CD4-positive, alpha-beta T cell treated with Interleukin-1 beta for 1 hour (primary cell): ENCODE measurements around the gene ATXN1.

Experiments
- DNase-seq, 2 donors: peaks; one replicate each; pipeline ENCODE4 v3.0.0-alpha.2; 2020 to 2022

ATXN1 gene

DNA sequence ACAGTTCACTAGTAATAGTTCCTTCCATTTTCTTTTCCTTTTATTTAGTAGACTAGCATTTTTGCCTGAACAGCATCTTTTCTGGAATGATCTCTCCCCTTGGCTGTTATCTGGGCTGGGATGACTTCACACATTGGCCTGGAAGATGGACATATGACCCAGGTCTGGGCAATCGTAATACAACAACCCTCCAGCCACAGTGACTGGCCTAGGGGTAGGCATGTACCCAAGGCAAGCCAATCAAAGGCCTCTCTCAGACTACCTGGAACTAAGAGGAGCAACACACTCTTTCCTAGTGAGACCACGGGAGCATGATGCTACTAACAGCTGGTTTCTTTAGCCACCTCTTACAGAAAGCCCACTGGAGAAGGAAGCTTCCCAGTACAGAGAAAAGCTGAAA is 270.6 kb downstream of the ATXN1 start:
- DNase-seq = no peak

DNA sequence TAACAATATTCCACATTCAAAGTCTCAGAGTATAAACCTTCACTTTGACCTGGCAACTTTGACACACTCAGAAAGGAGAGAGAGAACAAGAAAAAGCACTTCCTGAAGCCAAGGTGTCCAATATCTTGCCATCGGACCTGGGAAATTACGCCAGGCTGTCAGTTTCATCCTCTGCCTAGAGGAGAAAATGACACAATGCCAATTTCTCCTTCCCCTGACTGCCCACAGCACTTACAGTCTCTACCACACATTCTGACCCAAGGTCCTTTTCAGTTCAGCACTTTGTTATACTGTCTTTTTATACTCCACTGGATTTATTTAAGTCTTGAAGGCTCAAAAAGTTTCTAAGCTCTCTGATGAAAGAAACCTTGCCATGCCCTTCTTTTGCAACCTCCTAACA is 272.4 kb downstream of the ATXN1 start:
- DNase-seq = no peak

DNA sequence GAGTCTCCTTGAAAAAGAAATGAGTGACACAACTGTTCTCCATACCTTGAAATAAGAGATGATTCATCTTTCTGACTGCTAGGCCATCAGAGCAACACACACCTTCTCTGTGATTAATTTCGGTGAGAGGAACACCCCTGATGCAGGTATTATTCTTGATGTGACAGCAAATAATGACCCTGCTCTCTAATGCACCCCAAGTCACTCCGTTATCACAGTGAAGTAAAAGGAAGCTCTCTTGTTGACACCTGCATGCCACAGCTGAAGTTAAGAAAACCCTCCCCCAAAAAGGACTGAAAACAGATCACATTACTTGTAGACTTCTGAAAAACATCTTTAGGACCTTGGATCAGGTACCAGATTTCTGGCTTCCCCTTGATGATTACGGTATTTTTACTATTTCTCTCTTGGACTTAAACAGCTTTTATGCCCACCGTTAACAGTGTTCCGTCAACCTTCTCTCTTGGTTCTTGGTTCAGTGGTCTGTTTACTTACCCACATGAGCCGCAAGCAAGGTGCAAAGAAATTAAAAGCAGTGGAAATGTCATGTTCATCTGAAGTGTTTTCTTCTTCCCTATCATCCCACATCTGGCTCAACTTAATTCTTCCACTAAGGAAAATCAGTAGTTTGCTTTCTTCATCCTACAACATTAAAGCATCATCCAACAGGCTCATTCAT is 273.1 kb downstream of the ATXN1 start:
- peak in 1 of 2 donors; percentile 46 for DNase-seq

DNA sequence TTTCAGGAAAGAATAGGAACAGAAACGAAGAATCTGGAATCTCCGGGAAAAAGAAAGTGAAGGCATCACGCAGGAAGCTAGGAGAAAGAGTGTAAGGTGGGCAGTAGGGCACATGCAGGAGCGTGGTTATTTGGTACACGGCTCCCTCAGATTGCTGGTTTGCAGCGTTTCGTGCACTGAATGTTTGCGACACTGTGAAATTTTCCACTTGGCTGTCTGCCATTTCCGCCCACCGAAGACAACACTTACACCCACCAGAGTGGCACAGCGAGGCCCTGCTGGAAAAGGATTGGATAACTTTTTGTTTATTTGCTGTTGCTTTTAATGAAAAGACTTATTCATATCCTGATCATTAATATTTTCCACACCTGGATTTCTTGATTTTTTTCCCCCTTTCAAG is 274.6 kb downstream of the ATXN1 start:
- peak in 1 of 2 donors; percentile 61 for DNase-seq

DNA sequence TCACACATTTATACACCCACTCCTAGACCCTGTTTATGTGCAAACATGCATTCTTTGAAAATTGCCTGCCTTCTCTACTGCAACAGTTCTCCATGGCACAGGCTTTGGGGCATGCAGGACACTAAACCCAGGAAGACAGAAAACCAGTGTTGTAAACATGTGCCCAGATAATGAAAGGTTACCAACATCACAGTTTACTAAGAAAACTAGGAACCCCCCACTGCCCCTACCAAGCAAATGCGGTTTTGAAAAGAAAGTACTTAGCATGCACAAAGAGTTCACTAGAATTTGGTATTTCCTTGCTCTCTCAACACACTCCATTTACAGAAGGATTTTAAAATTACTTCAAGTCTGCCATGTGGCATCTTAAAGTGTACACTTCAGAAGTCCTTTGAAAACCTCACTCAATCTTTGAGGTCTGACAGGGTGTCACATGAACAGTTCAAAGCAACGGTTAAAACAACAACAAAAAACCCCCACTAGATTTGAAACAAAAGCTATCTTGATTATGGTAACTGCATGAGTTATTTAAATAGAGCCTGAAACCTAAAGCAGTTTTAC is 277.9 kb downstream of the ATXN1 start:
- peak in 1 of 2 donors; percentile 71 for DNase-seq

DNA sequence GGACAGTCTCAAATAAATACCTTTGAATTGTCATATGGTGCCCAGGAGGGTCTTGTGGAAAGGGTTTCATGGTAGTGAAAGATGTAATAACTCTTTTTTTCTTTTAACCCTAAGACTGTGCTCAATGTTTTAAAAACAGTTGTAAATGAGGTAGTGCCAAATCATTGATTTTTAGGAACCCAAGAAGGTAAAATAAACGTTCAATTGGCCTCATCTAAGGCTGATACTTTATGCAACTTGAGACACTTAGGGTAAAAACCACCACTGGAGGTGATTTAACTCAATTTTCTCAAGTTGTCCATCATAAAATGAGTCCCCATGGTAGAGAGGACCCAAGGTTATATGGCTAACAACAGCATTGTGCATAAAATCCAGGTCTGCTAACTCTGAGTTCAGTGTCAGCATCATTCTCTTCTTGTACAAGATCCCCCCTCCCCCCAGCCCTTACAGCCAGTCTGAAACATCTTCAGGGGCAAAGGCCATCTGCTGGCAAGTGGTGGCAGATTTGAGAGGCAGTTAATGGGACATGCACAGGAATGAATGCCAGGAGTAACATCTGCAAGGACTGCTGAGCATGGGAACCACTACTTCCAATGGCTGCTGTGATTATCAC is 278.5 kb downstream of the ATXN1 start:
- peak in 1 of 2 donors; percentile 21 for DNase-seq

DNA sequence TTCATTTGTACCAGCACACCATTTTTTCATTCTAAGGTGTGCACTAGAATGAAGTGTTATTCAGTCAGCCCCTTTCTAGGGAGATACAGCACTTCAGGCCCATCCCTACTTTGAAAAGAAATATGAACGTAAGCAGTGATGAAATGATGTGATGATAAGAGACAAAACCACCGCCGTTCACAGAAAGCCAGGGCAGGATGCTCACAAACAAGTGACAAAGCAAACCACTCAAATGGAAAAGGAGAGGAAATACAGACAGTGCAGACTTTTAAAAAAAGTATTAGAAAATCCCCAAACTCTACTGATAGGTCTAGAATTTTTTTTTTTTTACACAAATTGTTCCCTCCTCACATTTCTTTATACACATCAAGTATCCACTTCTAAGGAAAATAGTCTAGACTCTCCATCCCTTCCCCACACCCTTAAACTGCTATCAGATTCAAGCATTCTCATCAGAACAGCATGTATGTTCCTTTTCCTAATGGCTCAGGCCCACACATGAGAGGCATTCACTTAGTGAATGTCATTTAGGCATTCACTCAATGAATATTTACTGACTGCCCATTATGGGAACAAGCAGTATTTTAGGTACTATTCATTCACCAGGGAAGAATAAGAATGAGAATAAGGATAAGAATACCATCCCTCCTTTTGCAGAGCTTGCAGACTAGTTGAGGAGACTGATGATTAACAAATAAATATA is 279.4 kb downstream of the ATXN1 start:
- peak; percentile 77 to 86 for DNase-seq

DNA sequence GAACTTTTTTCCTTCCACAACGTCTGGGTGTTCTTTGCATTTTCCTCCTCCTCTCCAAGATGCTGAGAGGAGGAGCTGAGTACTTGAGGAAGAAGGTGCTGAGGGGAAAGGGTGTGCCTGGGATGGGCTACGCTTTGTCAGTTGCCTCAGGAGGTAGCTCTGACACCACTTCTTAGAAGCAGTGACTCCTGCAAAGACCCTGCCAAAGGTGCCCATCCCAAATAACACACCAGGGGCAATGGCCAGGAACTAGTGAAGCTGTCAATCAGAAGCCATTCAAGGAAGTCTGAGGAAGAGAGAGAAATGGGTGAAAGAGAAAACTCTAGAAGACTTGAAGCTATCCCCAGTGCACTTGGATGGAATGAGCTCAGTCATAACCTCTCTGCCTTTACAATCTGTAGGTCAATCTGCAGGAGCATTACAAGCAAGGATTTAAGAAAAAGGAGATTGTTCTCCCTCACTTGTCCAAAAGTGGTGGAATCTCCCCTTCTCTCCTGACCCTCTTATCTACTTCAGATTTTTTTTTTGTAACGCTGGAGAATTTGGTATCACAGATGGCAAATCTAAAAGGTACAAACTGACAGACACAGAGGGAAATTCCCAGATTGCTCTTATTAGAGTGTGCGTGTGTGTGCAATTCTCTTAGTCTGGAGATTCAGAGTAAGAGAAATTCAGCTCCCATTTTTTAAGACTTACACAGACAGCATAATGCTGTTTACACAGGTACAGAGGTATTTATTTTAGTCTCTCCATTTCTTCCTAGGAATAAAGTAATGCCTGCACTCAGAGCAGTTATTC is 280.3 kb downstream of the ATXN1 start:
- peak in 1 of 2 donors; percentile 48 for DNase-seq

DNA sequence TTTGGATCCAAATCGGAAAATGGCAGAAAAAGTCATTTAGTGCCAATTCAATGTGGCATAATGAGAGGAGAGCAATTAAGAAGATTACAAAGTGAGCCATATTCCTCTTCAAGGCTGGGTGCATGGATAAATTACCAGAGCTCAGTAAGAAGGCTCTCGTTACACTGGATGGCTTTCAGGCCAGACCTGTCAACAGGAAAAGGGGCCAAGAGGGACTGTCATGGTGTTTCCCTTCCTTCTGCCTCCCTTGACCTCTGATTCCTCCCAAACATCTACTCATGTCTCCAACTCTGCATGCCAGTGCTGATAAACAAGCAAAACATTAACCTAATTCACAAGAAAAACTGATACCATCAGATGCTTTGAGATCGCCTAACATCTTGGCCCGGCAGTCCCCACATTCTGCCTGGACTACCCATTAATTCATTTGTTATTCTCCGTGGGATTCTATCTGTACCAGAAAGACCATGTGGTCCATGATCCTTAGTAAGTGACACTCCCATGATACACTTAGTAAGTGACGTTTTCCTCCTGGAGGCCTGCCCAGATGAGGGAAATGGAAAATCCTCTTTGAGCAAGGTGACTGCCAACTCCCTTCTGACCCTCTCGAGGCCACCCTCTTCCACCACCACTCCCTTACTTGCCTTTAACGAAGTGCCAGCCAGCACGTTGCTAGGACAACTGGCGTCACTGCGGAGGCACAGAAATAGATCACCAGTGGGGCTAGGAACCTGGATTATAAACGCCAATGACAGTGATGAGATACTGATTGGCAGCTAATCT is 283.7 kb downstream of the ATXN1 start:
- no peak for DNase-seq

DNA sequence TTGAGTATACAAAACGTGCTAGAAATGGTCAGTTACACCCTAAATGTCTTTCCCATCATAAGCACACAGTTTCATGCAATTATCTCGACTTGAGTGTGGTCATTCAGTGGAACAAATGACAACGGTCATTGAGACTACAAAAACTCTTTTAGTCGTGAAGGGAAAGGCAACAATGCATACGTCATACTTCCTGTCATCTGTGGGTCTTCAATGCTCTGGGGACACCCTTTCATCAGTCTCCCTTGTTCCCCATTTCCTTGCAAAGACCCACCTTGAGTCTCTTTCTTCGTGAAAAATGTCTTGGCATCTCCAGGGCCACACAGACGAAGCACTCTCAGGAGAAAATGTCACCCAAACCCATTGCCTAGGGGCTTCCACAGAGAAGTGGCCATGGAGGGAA is 284.4 kb downstream of the ATXN1 start:
- DNase-seq = no peak

DNA sequence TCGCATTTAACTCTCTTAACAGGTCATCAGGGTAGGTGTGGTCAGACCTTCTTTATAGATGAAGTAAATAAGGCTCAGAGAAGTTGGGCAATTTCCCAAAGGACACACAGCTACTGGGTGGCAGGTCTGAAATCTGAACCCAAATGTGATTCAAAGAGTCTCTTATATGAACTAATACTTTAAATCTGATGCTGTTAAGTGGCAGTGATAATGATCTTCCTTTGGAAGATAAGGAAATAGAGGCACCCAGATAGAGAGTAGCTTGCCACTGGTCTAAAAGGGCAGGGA is 285.8 kb downstream of the ATXN1 start:
- DNase-seq = no peak

DNA sequence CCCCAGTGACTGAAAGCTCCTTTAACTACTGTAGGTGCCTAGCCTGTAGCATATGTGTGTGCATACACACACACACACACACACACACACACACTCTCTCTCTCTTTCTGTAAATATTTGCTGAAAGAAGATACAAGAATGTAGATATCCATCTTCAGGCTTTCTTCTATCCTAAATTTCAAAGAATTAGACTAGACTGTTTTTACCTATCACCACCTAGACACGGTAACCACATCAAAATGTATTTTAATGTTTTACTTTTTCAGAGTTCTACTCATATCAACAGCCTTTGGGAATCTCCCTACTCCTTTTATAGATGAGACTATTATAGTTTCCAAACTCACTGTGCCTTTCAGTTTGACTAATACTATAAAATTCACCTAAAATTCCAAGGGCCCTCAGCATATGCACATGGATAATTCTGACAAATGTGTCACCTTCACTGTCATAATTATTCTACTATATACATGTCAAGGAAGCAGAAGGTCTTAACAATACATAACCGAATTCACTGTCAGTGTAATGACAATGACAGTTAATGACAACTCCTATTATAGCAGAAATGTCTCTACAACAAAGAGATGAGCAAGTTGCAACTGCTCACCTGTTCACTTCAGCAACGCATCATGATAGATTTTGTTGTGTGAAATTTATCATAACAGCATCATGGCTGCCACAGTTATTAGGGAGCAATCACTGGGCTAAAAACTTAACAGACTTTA is 286.3 kb downstream of the ATXN1 start:
- peak in 1 of 2 donors; percentile 46 for DNase-seq

DNA sequence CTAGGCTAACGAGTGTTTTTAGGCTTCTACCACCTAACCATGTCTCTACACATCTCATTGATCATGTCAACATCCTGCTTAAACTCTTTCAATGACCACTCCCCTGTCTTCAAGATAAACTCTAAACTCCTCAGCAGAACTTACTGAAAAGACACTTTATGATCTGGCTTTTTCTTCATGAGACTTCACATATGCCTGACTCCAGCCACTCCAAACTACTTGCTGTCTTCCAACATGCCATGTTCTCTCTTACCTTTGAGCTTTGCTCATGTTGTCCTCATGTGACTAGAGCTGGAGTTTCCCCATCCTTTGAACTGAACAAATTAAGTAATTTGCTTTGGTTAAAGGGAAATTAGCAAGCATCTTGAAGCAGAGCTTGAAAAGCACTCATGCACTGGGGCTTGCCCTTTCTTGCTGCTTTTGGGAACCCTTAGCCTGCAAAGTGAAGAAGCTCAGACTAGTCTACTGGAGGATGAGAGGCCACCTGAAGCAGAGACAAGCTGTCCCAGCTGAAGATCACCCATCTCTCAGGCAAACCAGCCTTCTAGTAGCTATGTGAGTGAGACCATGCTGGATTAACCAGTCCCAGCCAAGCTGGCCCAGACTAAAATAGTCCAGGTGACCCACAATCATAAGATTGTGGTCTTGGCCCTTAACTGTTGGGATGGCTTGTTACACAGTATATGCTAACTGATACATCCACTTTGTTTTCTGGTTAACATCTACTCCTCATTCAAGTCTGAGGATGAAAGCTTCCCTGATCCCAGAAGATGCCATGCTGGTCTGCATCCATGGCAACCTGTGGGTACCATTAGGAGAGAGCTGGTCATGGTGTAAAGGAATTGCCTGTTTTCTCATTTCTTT is 287.1 kb downstream of the ATXN1 start:
- DNase-seq = peak in 1 of 2 donors; percentile 57

DNA sequence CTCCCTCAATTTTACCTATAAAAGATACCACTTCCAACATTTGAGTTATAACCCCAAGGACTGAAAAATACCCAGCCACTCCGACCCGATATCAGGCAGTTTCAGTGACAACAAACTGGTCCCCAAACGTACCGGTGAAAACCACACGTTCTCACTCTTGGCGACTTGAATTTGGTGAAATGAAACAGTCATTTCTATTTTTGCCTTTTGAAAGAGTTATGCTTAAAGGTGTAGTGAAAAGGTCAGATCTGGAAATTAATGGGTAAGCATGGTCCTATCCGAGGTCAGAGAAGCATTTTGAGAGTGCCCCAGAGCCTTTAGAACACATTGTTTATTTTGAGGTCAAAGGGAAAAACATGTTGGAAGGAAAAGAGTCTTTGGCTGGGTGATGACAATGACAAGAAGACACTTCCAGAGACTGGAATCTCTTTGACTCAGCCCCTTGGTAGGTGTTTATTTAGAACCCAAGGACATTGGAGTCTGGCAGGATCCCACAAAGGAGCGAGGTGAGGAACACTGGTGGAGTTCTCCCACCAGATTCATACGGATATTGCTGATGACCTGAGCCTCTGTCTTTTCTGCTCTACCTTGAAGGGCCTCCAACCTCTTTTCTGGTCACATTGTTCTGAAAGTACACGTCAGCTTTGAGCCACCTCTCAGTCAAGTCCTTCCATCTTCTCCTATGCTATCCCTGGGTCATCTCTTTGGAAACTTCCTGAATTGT is 287.9 kb downstream of the ATXN1 start:
- DNase-seq = peak in 1 of 2 donors; percentile 28

DNA sequence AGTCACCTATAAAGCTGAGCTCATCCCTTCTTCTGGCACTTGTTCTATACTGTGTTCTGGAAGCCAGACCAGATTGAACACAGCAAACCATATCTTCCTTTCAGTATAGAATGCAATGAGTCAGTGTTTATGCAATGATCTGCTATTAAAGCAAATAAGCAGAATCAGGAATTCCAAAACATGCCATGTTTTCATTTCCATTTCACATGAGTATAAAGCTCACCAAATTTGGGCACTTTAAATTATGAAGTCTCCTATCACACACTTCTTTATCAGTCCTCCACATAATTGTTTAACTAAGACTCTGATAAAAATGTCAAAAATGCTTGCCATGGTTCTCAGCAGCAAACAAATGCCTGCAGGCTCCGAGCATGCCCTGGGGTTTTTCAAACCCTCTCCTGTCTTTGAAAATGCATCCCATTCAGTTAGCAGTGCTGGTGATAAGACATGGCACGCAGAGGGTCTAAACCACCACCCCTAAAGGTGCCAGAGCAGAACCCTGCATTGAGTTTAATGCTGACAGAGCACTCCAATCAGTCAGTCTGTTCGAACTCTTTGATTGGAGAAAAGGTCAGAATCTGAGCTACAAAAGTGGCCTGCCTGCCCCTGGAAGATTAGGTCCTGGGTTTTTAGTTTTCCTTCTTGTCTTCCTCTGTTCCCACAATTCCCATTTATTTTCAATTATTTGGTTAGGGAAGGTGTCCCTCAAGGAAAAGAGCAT is 288.8 kb downstream of the ATXN1 start:
- no peak for DNase-seq

DNA sequence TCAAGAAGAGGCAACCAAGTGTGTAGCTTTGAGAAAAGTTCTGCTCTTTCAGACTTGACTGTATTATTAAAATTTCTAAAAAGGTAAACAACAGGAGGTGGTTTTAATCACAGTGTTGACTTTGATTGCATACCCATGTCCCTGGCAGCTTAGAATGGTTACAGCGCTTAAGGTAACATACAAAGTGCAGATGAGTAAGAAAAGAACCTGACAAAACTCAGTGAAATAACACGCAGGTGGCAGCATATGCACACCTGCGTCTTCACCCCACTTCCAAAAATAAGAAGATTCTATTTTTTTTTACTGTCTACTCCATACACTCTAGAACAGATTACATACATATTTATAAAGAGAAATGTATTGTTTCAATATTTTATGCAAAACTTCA is 289.4 kb downstream of the ATXN1 start:
- no peak for DNase-seq

DNA sequence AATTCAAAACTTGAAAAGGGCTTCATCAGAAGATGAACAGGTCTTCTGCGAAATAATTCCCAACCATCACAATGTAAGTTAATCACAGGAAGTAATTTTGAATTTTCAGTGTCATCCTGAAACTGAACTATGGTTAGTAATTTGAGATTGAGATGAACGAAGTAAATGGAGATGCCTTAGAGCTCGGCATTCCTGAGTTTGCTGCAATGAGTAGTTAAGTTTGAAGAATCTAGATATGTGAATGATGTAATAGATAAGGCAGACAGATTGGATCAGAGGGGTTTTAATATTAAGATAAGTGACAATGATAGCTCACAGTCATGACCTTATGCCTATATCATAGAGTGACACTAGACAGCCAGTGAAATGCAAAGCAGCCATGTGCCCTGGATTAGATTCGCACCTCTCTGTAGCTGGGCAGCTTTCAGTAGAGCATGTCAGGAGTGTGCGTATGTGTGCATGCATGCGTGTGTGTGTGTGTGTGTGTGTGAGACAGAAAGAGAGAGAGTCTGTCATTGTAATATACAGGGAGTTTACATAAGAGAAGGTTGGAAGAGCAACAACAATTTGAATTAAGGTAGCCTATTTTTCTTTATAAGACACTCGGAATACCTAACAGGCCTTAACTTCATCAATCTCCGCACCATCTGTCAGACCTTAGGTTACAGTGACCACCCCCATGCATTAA is 289.9 kb downstream of the ATXN1 start:
- DNase-seq = peak in 1 of 2 donors; percentile 22

DNA sequence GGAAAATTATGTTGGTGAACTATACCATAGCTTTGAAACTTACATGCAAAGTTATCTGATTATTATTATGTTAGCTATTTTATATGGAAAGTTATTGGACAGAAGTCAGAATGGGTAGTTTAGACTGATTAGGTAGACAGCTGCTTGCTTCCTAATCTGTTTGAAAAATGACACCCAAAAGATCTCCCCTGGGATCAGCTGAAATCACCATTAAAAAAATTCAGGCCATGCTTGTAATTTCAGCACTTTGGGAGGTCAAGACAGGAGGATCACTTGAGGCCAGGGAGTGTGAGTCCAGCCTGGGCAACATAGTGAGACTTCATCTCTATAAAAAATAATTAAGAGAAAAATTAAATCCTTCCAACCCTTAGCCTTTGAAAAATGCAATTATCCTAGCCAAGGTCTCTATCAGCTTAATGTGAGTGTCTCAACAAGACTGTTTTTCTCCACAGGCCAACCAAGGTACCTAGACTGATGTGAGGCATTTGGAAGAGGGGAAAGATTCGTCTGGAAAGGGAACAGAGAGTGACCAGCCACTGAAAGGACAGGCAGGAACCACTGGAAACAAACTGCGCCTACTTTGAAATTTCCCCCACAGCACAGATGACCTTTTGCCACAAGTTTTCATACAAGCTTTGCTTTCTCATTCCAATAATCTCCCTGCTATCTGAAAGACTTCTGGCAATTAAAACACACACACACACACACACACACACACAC is 290.6 kb downstream of the ATXN1 start:
- DNase-seq = no peak
